Smooth muscle cell (in vitro differentiated cells): ENCODE measurements around the gene DUS3L. TPM values are rescaled to one million over a fixed set of nuclear protein-coding genes. Genes with fewer than 3 reads are reported as not detected.

ENCODE experiments used
- DNase-seq: peaks from one replicate; lab custom pipeline; 2025; ENCODE audit not compliant: unreplicated experiment; lab: John Stamatoyannopoulos, UW
- H2AFZ ChIP-seq: fragments of 200-600 bp; sonication (generic); 2 replicates; pipeline ENCODE4 v1.6.0; 2016; ENCODE audit warnings: antibody characterized with exemption, low read depth, mild to moderate bottlenecking
- H3F3A ChIP-seq: fragments of 200-600 bp; sonication (generic); 2 replicates; pipeline ENCODE4 v1.6.0; 2017; ENCODE audit warnings: antibody characterized with exemption, low read depth
- H3K27ac ChIP-seq: fragments of 200-600 bp; sonication (generic); 2 replicates; pipeline ENCODE4 v1.5.1; 2016; ENCODE audit warnings: low read depth, mild to moderate bottlenecking
- H3K27me3 ChIP-seq: fragments of 200-600 bp; sonication (generic); 2 replicates; pipeline ENCODE4 v1.6.1; 2016; ENCODE audit warnings: low read depth, mild to moderate bottlenecking
- H3K36me3 ChIP-seq: fragments of 200-600 bp; sonication (generic); 2 replicates; pipeline ENCODE4 v1.5.1; 2016; ENCODE audit warnings: low read depth
- H3K4me1 ChIP-seq: fragments of 200-600 bp; sonication (generic); 2 replicates; pipeline ENCODE4 v1.5.1; 2016; ENCODE audit warnings: low read depth
- H3K4me2 ChIP-seq: fragments of 200-600 bp; sonication (generic); 2 replicates; pipeline ENCODE4 v1.6.0; 2016; ENCODE audit warnings: mild to moderate bottlenecking
- H3K4me3 ChIP-seq: fragments of 200-600 bp; sonication (generic); 2 replicates; pipeline ENCODE4 v1.5.1; 2016; ENCODE audit warnings: mild to moderate bottlenecking
- H3K79me2 ChIP-seq: fragments of 200-600 bp; sonication (generic); 2 replicates; pipeline ENCODE4 v1.6.0; 2016; ENCODE audit warnings: low read depth, mild to moderate bottlenecking
- H3K9ac ChIP-seq: fragments of 200-600 bp; sonication (generic); 2 replicates; pipeline ENCODE4 v1.6.0; 2016; ENCODE audit warnings: low read depth
- H3K9me3 ChIP-seq: fragments of 200-600 bp; sonication (generic); replicated peaks from 2 replicates; pipeline ENCODE4 v1.5.1; 2016; ENCODE audit warnings: low read depth
- H4K20me1 ChIP-seq: fragments of 200-600 bp; sonication (generic); 2 replicates; pipeline ENCODE4 v1.6.0; 2016; ENCODE audit warnings: low read depth
- CTCF ChIP-seq: fragments of 200-600 bp; sonication (generic); IDR thresholded peaks from 2 replicates; pipeline ENCODE4 v1.5.1; 2017; ENCODE audit warnings: borderline replicate concordance, mild to moderate bottlenecking, antibody characterized with exemption; ENCODE audit not compliant: insufficient read depth, poor library complexity, severe bottlenecking
- WGBS: methylation state at CpG from one replicate; pipeline ENCODE4 v1.1.7; 2016; ENCODE audit warnings: low lambda C conversion rate; 5-methylcytosine and 5-hydroxymethylcytosine counted together
- polyA plus RNA-seq: library from polyadenylated mRNA; unstranded; fragments of >200 nt; fragmentation: Nextera tagmentation; extraction: Ambion mirVana; gene quantifications from 2 replicates; pipeline ENCODE4 v1.2.1, GENCODE V29; 2016
- total RNA-seq: library from RNA; depleted of rRNA; stranded (reverse); fragments of >200 nt; gene quantifications from 2 replicates; pipeline ENCODE4 v1.2.3, GENCODE V29; 2014

The DUS3L gene
- total RNA-seq (12.8 and 19.7 TPM in 2 replicates), polyA plus RNA-seq (18.5 and 19.0 TPM in 2 replicates)

- H3K27ac ChIP-seq: peak within 1 kb of the TSS; percentile 96
- H2AFZ ChIP-seq: peak within 1 kb of the TSS; percentile 99
- no peaks in the 10 kb centered on the region for H3F3A ChIP-seq
- H3K4me3 ChIP-seq: peak within 1 kb of the TSS; percentile 92
- H3K36me3 ChIP-seq: peaks cover 6% of the 10 kb centered on the region
- H3K27me3 ChIP-seq: no peaks in the 10 kb centered on the region
- TF ChIP-seq CTCF: no peak
- peaks cover 8% of the 10 kb centered on the region for H3K79me2 ChIP-seq
- peak within 1 kb of the TSS; percentile 93 for H3K9ac ChIP-seq
- peak; percentile 84 for DNase-seq
- peaks cover 5% of the 10 kb centered on the region for H4K20me1 ChIP-seq
- no peaks in the 10 kb centered on the region for H3K9me3 ChIP-seq
- peak within 1 kb of the TSS; percentile 99 for H3K4me2 ChIP-seq
- WGBS: 12% methylated on average over 72 of the region's 72 CpGs
- H3K4me1 ChIP-seq: no peaks in the 10 kb centered on the region
These were observed at the start of gene DUS3L for GRCh38 chr19:5790559-5791520. TSS of gene DUS3L (minus strand) at chr19:5791163. CDS start at chr19:5791141, 22 bp downstream.

- no peaks in the 10 kb centered on the region for H3K27me3 ChIP-seq
- H3K27ac ChIP-seq: no peak within 1 kb of the TSS
- no peak within 1 kb of the TSS for H3K4me2 ChIP-seq
- 91% methylated on average over 9 of the region's 9 CpGs for WGBS
- no peak for TF ChIP-seq CTCF
- H3K4me1 ChIP-seq: no peaks in the 10 kb centered on the region
- no peaks in the 10 kb centered on the region for H3F3A ChIP-seq
- no peak within 1 kb of the TSS for H2AFZ ChIP-seq
- no peak for DNase-seq
- no peaks in the 10 kb centered on the region for H3K9me3 ChIP-seq
- H3K36me3 ChIP-seq: no peaks in the 10 kb centered on the region
- no peak within 1 kb of the TSS for H3K4me3 ChIP-seq
- no peaks in the 10 kb centered on the region for H4K20me1 ChIP-seq
- no peaks in the 10 kb centered on the region for H3K79me2 ChIP-seq
- no peak within 1 kb of the TSS for H3K9ac ChIP-seq
These were observed 48.4 kb upstream of the DUS3L start, which contains the start of gene FUT6 for GRCh38 chr19:5839065-5840017. TSS of gene FUT6 (minus strand) at chr19:5839702. CDS start at chr19:5832567, 7,135 bp downstream.

GRCh38 chr19:5838353-5839064 lies 47.5 kb upstream of the DUS3L start:
- H3K27ac ChIP-seq: no peak overlapping the region
- no peaks in the 10 kb centered on the region for H3K4me1 ChIP-seq
- H2AFZ ChIP-seq: no peak overlapping the region
- H3K79me2 ChIP-seq: no peaks in the 10 kb centered on the region
- no peaks in the 10 kb centered on the region for H3K36me3 ChIP-seq
- no peaks in the 10 kb centered on the region for H3K9me3 ChIP-seq
- no peak for DNase-seq
- no peak overlapping the region for H3K4me2 ChIP-seq
- H3F3A ChIP-seq: no peaks in the 10 kb centered on the region
- no peaks in the 10 kb centered on the region for H4K20me1 ChIP-seq
- H3K4me3 ChIP-seq: no peak overlapping the region
- 94% methylated on average over 20 of the region's 20 CpGs for WGBS
- TF ChIP-seq CTCF: no peak
- no peak overlapping the region for H3K9ac ChIP-seq
- H3K27me3 ChIP-seq: no peaks in the 10 kb centered on the region
